ENCODE data around the gene EFNA5. TPM values are rescaled to one million over a fixed set of nuclear protein-coding genes. Genes with fewer than 3 reads are reported as not detected.

The EFNA5 gene
- polyA plus RNA-seq, 1 of the 3 experiments (the other 2 are of a cell fraction), result 0.81 TPM

GRCh38 chr5:107598958-107599357, 71.8 kb downstream of the EFNA5 start:
- Histone ChIP-seq H3K4me1 (ENCODE audit: control insufficient read depth in 1 of 2, insufficient read depth in 2 of 2, low read depth in 1 of 2, low read length in 1 of 2) (peaks cover 0 to 10% of the 10 kb centered on the region in 2 experiments; a peak in 2 of 4 replicates), H2AFZ (ENCODE audit: low read depth) (no peak overlapping the region), H3K27ac (ENCODE audit: low read depth in 2 of 2, low read length in 1 of 2) (no peak overlapping the region), H3K4me2 (no peak overlapping the region), H3K27me3 (ENCODE audit: insufficient read depth) (no peaks in the 10 kb centered on the region), H3K4me3 (ENCODE audit: low read depth in 2 of 2, low read length in 1 of 2) (no peak overlapping the region), H3K9me3 (no peaks in the 10 kb centered on the region), H4K20me1 (ENCODE audit: insufficient read depth) (no peaks in the 10 kb centered on the region), H3K9me2 (no peaks in the 10 kb centered on the region), H3K79me2 (ENCODE audit: insufficient read depth) (no peaks in the 10 kb centered on the region), H3K9ac (no peak overlapping the region), H3K36me3 (replicated peaks in 1 of 2; ENCODE audit: control insufficient read depth in 1 of 2, insufficient read depth in 2 of 2, low read length in 1 of 2) (no peaks in the 10 kb centered on the region), H3F3A (replicated peaks; ENCODE audit: insufficient read depth) (no peaks in the 10 kb centered on the region)
- ChIA-PET POLR2A (no interaction called here), CTCF (interaction anchor here (1.4 kb wide), 1 partner anchor 27 kb away, joined by 4 read pairs; no protein-coding TSS in a partner anchor)
- TF ChIP-seq, protein P1, sequence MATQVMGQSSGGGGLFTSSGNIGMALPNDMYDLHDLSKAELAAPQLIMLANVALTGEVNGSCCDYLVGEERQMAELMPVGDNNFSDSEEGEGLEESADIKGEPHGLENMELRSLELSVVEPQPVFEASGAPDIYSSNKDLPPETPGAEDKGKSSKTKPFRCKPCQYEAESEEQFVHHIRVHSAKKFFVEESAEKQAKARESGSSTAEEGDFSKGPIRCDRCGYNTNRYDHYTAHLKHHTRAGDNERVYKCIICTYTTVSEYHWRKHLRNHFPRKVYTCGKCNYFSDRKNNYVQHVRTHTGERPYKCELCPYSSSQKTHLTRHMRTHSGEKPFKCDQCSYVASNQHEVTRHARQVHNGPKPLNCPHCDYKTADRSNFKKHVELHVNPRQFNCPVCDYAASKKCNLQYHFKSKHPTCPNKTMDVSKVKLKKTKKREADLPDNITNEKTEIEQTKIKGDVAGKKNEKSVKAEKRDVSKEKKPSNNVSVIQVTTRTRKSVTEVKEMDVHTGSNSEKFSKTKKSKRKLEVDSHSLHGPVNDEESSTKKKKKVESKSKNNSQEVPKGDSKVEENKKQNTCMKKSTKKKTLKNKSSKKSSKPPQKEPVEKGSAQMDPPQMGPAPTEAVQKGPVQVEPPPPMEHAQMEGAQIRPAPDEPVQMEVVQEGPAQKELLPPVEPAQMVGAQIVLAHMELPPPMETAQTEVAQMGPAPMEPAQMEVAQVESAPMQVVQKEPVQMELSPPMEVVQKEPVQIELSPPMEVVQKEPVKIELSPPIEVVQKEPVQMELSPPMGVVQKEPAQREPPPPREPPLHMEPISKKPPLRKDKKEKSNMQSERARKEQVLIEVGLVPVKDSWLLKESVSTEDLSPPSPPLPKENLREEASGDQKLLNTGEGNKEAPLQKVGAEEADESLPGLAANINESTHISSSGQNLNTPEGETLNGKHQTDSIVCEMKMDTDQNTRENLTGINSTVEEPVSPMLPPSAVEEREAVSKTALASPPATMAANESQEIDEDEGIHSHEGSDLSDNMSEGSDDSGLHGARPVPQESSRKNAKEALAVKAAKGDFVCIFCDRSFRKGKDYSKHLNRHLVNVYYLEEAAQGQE (IDR thresholded peaks at IDR 0.05; ENCODE audit: low read depth, low read length), result no peak
- TF ChIP-seq CTCF (IDR thresholded peaks at IDR 0.05), result no peak
- no peak for TF ChIP-seq TAF1 (IDR thresholded peaks at IDR 0.05; ENCODE audit: borderline replicate concordance, low read depth, low read length)
- no peak for TF ChIP-seq RXRA (IDR thresholded peaks at IDR 0.05; ENCODE audit: borderline replicate concordance, low read depth)
- TF ChIP-seq ELF1 (IDR thresholded peaks at IDR 0.05), result no peak
- no peak for TF ChIP-seq SIN3A (IDR thresholded peaks at IDR 0.05; ENCODE audit: borderline replicate concordance, low read depth, low read length)
- TF ChIP-seq, protein P2, sequence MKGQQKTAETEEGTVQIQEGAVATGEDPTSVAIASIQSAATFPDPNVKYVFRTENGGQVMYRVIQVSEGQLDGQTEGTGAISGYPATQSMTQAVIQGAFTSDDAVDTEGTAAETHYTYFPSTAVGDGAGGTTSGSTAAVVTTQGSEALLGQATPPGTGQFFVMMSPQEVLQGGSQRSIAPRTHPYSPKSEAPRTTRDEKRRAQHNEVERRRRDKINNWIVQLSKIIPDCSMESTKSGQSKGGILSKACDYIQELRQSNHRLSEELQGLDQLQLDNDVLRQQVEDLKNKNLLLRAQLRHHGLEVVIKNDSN (IDR thresholded peaks at IDR 0.05; ENCODE audit: borderline replicate concordance, low read depth), result no peak
- no peak for TF ChIP-seq NFIC (IDR thresholded peaks at IDR 0.05; ENCODE audit: borderline replicate concordance)
- TF ChIP-seq FOSL2 (IDR thresholded peaks at IDR 0.05; ENCODE audit: borderline replicate concordance, low read depth), result no peak
- no peak for TF ChIP-seq GABPA (IDR thresholded peaks at IDR 0.05; ENCODE audit: low read depth)
- TF ChIP-seq, protein P3, sequence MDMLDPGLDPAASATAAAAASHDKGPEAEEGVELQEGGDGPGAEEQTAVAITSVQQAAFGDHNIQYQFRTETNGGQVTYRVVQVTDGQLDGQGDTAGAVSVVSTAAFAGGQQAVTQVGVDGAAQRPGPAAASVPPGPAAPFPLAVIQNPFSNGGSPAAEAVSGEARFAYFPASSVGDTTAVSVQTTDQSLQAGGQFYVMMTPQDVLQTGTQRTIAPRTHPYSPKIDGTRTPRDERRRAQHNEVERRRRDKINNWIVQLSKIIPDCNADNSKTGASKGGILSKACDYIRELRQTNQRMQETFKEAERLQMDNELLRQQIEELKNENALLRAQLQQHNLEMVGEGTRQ (IDR thresholded peaks at IDR 0.05; ENCODE audit: borderline replicate concordance, low read depth, low read length), result no peak
- no peak for TF ChIP-seq FOXJ3 (CRISPR knock-in tag; IDR thresholded peaks at IDR 0.05)
- no peak for TF ChIP-seq RFX5 (IDR thresholded peaks at IDR 0.05; ENCODE audit: low read length)
- DNase-seq, result no peak
- 75% methylated on average over 4 of the region's 4 CpGs for WGBS (ENCODE audit: low lambda C conversion rate)

All from SK-N-SH (cell line).